ENCODE measurements around the gene EIF2B4. TPM values are rescaled to one million over a fixed set of nuclear protein-coding genes. Genes with fewer than 3 reads are reported as not detected.
A peak's percentile ranks its signal among the peaks of the same experiment; 100 is the strongest.

The EIF2B4 gene
- polyA plus RNA-seq, 2 of the 4 experiments (the other 2 are of a cell fraction) = 62.8 to 73.5 TPM

DNA sequence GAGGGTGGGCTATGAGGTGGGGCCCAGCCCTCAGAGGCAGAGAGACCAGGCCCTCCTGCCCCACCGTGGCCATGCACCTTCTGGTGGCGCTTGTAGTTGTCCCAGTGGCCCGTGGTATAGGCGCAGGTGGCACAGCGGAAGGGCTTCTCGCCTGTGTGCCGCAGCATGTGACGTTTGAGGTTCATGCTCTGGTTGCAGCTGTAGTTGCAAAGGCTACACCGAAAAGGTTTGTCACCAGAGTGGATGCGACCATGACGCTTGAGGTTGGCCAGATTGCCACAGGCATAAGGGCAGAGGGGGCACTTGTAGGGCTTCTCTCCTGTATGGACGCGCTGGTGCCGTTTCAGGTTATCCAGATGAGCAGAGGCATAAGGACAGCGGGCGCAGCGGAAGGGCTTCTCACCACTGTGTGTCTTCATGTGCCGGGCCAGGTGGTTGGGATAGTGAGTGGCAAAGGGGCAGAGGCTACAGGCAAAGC, 7.5 kb upstream of the EIF2B4 start:
- WGBS (ENCODE audit: missing lambda C conversion rate) = 88% methylated on average over 18 of the region's 18 CpGs
- ATAC-seq (no peak), DNase-seq (ENCODE audit: low read depth in 1 of 2, low spot score in 1 of 2) (no peak), FAIRE-seq (no peak)
- Histone ChIP-seq H3K9me3 (no peaks in the 10 kb centered on the region), H3K4me1 (peaks cover 28% of the 10 kb centered on the region), H3K4me2 (no peak overlapping the region), H3K27ac (no peak overlapping the region), H3K4me3 (no peak overlapping the region)
- CTCF ChIA-PET = interaction anchor here (0.6 to 6.9 kb wide), 11 partner anchors 8 to 306 kb away, joined by 3 to 50 read pairs (median 3); partner anchors contain the start of gene EIF2B4
- no peak for TF ChIP-seq EP300 (IDR thresholded peaks at IDR 0.05)
- TF ChIP-seq KDM1A (IDR thresholded peaks at IDR 0.05; ENCODE audit: low read depth) = no peak
- TF ChIP-seq JUN (IDR thresholded peaks at IDR 0.05) = peak in 1 of 2 experiments; percentile 38; a peak in 2 of 5 replicates
- peak; percentile 10; the same call in 1 of the 2 replicates for TF ChIP-seq POLR2A (IDR thresholded peaks at IDR 0.05; ENCODE audit: low read length)
- POLR2A ChIA-PET = no interaction called here

DNA sequence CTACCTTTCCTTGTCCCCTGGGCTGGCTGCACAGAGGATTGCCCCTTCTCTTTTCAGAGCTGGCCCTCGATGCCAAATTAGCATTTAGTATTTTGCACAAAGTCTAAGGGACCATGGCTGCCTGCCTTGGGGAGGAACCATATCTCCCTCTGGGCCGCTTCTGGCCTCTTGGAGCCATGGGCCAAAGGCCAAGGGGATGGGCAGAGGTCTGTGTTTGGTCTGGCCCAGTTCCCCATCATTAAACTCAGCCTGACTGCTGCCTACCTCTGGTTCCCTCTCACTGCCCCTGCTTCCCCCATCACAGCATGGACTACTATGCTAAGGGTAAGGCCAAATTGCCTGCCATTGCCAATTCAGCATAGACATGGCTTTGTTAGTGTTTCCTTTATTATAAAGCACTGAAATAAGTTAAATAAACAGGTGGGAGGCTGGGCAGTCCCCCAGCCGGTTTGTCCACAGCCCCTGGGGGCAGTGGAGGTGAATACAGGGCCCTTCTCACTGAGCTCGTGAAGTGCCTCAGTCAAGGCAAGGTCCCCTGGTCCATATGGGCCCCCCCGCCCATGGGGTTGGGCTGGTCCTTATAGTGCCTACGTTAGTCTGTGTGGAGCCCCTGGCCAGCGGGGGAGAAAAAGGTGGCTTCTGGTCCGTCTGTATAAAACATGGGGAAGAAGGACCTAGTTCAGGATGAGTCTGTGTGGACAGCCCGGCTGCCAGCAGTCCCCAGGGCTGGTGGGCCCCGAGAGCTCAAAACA, 6.9 kb upstream of the EIF2B4 start:
- no peak for FAIRE-seq
- no peak for TF ChIP-seq CHD4 (IDR thresholded peaks at IDR 0.05; ENCODE audit: borderline replicate concordance)
- TF ChIP-seq KDM5A (IDR thresholded peaks at IDR 0.05) = no peak
- TF ChIP-seq CHD2 (IDR thresholded peaks at IDR 0.05; ENCODE audit: low read length, partially characterized antibody) = no peak
- TF ChIP-seq POLR2A (IDR thresholded peaks at IDR 0.05; ENCODE audit: low read length) = no peak; the same call in none of the 2 replicates
- no peak for TF ChIP-seq RFX5 (IDR thresholded peaks at IDR 0.05)
- no peak for TF ChIP-seq ZNF302 (CRISPR knock-in tag; IDR thresholded peaks at IDR 0.05)
- TF ChIP-seq, protein P1, sequence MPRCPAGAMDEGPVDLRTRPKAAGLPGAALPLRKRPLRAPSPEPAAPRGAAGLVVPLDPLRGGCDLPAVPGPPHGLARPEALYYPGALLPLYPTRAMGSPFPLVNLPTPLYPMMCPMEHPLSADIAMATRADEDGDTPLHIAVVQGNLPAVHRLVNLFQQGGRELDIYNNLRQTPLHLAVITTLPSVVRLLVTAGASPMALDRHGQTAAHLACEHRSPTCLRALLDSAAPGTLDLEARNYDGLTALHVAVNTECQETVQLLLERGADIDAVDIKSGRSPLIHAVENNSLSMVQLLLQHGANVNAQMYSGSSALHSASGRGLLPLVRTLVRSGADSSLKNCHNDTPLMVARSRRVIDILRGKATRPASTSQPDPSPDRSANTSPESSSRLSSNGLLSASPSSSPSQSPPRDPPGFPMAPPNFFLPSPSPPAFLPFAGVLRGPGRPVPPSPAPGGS (IDR thresholded peaks at IDR 0.05) = 0 out of 3 replicates have a peak, but pooled peaks have one; percentile 32
- no peak for TF ChIP-seq CBX8 (IDR thresholded peaks at IDR 0.05)
- no peak for TF ChIP-seq NPAS2 (CRISPR knock-in tag; IDR thresholded peaks at IDR 0.05; ENCODE audit: borderline replicate concordance)
- peak in 1 of 2 experiments; percentile 26; a peak in 2 of 5 replicates for TF ChIP-seq JUN (IDR thresholded peaks at IDR 0.05)
- CTCF ChIA-PET = interaction anchor here (0.6 to 6.9 kb wide), 9 partner anchors 7 to 306 kb away, joined by 3 to 50 read pairs (median 4); partner anchors contain the start of gene EIF2B4
- WGBS (ENCODE audit: missing lambda C conversion rate) = 80% methylated on average over 10 of the region's 10 CpGs
- Histone ChIP-seq H3K9me3 (no peaks in the 10 kb centered on the region), H3K4me1 (peaks cover 34% of the 10 kb centered on the region), H3K27ac (no peak overlapping the region), H3K4me3 (no peak overlapping the region), H3K4me2 (no peak overlapping the region)
- ATAC-seq = no peak
- POLR2A ChIA-PET = no interaction called here
- no peak for DNase-seq (ENCODE audit: low read depth in 1 of 2, low spot score in 1 of 2)

DNA sequence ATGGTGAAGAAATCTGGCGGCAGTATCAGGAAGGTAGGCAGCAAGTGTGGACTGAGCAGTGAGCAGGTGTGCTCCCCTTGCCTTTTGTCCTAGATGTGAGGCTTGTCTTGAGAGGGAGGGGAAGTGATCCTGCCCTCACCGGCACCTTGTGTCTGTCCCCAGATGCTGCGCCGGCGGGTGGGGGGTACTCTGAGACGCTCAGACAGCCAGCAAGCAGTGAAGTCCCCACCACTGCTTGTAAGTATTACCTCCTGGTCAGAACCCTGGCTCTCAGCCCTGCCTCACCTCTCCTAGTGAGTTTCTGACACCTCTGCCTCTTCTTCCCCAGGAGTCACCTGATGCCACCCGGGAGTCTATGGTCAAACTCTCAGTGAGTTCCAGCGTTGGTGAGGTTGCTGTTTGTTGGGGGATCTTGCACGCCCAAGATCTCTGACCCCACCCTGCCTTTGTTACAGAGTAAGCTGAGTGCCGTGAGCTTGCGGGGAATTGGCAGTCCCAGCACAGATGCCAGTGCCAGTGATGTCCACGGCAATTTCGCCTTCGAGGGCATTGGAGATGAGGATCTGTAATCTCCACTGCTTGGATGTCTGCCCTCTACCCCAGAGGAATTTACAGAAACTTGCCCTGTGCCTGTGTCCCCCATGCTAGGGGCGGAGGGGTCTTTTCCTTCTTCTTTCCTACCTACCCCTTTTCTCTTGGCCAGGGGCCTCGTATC, 6.2 kb upstream of the EIF2B4 start:
- Histone ChIP-seq H3K9me3 (no peaks in the 10 kb centered on the region), H3K27ac (no peak overlapping the region), H3K4me3 (no peak overlapping the region), H3K4me2 (no peak overlapping the region), H3K4me1 (peaks cover 37% of the 10 kb centered on the region)
- no peak for DNase-seq (ENCODE audit: low read depth in 1 of 2, low spot score in 1 of 2)
- FAIRE-seq = no peak
- ChIA-PET POLR2A (no interaction called here), CTCF (interaction anchor here (0.9 to 6.9 kb wide), 5 partner anchors 23 to 57 kb away, joined by 3 to 50 read pairs (median 3); no protein-coding TSS in a partner anchor)
- WGBS (ENCODE audit: missing lambda C conversion rate) = 89% methylated on average over 16 of the region's 16 CpGs
- TF ChIP-seq HOXB13 (CRISPR knock-in tag; IDR thresholded peaks at IDR 0.05; ENCODE audit: low read depth) = no peak
- no peak for TF ChIP-seq TFCP2L1 (CRISPR knock-in tag; IDR thresholded peaks at IDR 0.05)
- TF ChIP-seq, protein P2, sequence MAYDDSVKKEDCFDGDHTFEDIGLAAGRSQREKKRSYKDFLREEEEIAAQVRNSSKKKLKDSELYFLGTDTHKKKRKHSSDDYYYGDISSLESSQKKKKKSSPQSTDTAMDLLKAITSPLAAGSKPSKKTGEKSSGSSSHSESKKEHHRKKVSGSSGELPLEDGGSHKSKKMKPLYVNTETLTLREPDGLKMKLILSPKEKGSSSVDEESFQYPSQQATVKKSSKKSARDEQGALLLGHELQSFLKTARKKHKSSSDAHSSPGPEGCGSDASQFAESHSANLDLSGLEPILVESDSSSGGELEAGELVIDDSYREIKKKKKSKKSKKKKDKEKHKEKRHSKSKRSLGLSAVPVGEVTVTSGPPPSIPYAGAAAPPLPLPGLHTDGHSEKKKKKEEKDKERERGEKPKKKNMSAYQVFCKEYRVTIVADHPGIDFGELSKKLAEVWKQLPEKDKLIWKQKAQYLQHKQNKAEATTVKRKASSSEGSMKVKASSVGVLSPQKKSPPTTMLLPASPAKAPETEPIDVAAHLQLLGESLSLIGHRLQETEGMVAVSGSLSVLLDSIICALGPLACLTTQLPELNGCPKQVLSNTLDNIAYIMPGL (CRISPR knock-in tag; IDR thresholded peaks at IDR 0.05; ENCODE audit: borderline replicate concordance) = no peak
- TF ChIP-seq, protein P3, sequence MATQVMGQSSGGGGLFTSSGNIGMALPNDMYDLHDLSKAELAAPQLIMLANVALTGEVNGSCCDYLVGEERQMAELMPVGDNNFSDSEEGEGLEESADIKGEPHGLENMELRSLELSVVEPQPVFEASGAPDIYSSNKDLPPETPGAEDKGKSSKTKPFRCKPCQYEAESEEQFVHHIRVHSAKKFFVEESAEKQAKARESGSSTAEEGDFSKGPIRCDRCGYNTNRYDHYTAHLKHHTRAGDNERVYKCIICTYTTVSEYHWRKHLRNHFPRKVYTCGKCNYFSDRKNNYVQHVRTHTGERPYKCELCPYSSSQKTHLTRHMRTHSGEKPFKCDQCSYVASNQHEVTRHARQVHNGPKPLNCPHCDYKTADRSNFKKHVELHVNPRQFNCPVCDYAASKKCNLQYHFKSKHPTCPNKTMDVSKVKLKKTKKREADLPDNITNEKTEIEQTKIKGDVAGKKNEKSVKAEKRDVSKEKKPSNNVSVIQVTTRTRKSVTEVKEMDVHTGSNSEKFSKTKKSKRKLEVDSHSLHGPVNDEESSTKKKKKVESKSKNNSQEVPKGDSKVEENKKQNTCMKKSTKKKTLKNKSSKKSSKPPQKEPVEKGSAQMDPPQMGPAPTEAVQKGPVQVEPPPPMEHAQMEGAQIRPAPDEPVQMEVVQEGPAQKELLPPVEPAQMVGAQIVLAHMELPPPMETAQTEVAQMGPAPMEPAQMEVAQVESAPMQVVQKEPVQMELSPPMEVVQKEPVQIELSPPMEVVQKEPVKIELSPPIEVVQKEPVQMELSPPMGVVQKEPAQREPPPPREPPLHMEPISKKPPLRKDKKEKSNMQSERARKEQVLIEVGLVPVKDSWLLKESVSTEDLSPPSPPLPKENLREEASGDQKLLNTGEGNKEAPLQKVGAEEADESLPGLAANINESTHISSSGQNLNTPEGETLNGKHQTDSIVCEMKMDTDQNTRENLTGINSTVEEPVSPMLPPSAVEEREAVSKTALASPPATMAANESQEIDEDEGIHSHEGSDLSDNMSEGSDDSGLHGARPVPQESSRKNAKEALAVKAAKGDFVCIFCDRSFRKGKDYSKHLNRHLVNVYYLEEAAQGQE (IDR thresholded peaks at IDR 0.05) = no peak
- no peak for TF ChIP-seq KDM5A (IDR thresholded peaks at IDR 0.05)
- TF ChIP-seq, protein P4, sequence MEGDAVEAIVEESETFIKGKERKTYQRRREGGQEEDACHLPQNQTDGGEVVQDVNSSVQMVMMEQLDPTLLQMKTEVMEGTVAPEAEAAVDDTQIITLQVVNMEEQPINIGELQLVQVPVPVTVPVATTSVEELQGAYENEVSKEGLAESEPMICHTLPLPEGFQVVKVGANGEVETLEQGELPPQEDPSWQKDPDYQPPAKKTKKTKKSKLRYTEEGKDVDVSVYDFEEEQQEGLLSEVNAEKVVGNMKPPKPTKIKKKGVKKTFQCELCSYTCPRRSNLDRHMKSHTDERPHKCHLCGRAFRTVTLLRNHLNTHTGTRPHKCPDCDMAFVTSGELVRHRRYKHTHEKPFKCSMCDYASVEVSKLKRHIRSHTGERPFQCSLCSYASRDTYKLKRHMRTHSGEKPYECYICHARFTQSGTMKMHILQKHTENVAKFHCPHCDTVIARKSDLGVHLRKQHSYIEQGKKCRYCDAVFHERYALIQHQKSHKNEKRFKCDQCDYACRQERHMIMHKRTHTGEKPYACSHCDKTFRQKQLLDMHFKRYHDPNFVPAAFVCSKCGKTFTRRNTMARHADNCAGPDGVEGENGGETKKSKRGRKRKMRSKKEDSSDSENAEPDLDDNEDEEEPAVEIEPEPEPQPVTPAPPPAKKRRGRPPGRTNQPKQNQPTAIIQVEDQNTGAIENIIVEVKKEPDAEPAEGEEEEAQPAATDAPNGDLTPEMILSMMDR (IDR thresholded peaks at IDR 0.05) = no peak
- no peak for TF ChIP-seq EHF (CRISPR knock-in tag; IDR thresholded peaks at IDR 0.05)
- TF ChIP-seq RCOR1 (IDR thresholded peaks at IDR 0.05; ENCODE audit: low read depth, low read length) = no peak
- TF ChIP-seq, protein P5, sequence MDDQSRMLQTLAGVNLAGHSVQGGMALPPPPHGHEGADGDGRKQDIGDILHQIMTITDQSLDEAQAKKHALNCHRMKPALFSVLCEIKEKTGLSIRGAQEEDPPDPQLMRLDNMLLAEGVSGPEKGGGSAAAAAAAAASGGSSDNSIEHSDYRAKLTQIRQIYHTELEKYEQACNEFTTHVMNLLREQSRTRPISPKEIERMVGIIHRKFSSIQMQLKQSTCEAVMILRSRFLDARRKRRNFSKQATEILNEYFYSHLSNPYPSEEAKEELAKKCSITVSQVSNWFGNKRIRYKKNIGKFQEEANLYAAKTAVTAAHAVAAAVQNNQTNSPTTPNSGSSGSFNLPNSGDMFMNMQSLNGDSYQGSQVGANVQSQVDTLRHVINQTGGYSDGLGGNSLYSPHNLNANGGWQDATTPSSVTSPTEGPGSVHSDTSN (IDR thresholded peaks at IDR 0.05) = no peak
- no peak for ATAC-seq

All from A549 (cell line).